ENCODE results near the gene C10orf88.

DNA sequence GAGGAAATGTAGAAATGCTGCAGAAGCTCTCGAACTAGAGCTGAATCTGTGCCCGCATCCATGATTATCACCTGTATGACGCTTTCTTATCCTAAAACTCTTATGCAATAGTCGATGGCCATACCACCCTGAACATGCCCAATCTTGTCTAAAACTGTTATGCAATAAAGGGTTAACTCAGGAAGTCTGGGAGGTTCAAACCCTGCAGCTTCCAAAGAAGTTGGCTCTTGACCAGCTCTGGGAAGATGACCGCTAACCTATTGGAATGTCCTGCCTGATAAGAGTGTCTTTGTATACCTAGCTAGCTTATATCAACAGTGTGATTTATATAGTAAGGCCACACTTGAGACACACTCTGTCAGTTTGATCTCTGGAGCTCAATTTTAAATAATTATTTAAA is 3.4 kb upstream of the C10orf88 start:
- TF ChIP-seq POLR2A (IDR thresholded peaks at IDR 0.05; ENCODE audit: low read length) (no peak), GATA1 (IDR thresholded peaks at IDR 0.05; ENCODE audit: low read depth, low read length) (no peak)

All from erythroblast (primary cell).